Subcutaneous abdominal adipose tissue (tissue), 5 donors: Measurements from ENCODE around the gene ROBO1.

Experiments used
- H3K27ac ChIP-seq: one replicate; pipeline ENCODE4 v1.7.0; 2013; ENCODE audit warnings: low read depth, mild to moderate bottlenecking, inconsistent platforms, low read length, moderate library complexity
- H3K27me3 ChIP-seq, 5 donors: one replicate each; pipeline ENCODE4 v1.7.0; 2013; ENCODE audit warnings: low read length in 5 of 5, inconsistent platforms in 1 of 5; ENCODE audit not compliant: control insufficient read depth in 5 of 5, insufficient read depth in 4 of 5
- H3K36me3 ChIP-seq, 5 donors: one replicate each; pipeline ENCODE4 v1.7.0; 2013; ENCODE audit warnings: low read length in 5 of 5; ENCODE audit not compliant: control insufficient read depth in 5 of 5, insufficient read depth in 5 of 5
- H3K4me1 ChIP-seq, 5 donors: one replicate each; pipeline ENCODE4 v1.7.0; 2013; ENCODE audit warnings: low read length in 5 of 5, mild to moderate bottlenecking in 3 of 5, moderate library complexity in 1 of 5; ENCODE audit not compliant: control insufficient read depth in 5 of 5, insufficient read depth in 5 of 5
- H3K4me3 ChIP-seq, 5 donors: one replicate each; pipeline ENCODE4 v1.7.0; 2013; ENCODE audit warnings: low read length in 5 of 5, low read depth in 1 of 5
- H3K9ac ChIP-seq, 5 donors: one replicate each; pipeline ENCODE4 v1.7.0; 2013; ENCODE audit warnings: low read length in 5 of 5, mild to moderate bottlenecking in 4 of 5, moderate library complexity in 3 of 5
- H3K9me3 ChIP-seq, 5 donors: one replicate each; pipeline ENCODE4 v1.7.0; 2013; ENCODE audit warnings: low read length in 5 of 5; ENCODE audit not compliant: control insufficient read depth in 5 of 5
- donor health status: healthy.
- donor health status: healthy.
- donor health status: healthy.
- donor health status: healthy.
- donor health status: healthy.

Gene ROBO1

GRCh38 chr3:79016587-79017376 lies 751.0 kb downstream of the ROBO1 start:
- peaks cover 0 to 43% (median 28%) of the 10 kb centered on the region in 5 donors for H3K4me1 ChIP-seq
- H3K9ac ChIP-seq: peak overlapping the region in 4 of 5 donors; percentile 29 to 86 (median 59)
- peaks cover 0 to 3% (median 0%) of the 10 kb centered on the region in 5 donors for H3K27me3 ChIP-seq
- H3K27ac ChIP-seq: peak overlapping the region; percentile 91
- H3K4me3 ChIP-seq: peak overlapping the region; percentile 71 to 93 (median 86)
- H3K36me3 ChIP-seq: no peaks in the 10 kb centered on the region
- H3K9me3 ChIP-seq: no peaks in the 10 kb centered on the region

DNA sequence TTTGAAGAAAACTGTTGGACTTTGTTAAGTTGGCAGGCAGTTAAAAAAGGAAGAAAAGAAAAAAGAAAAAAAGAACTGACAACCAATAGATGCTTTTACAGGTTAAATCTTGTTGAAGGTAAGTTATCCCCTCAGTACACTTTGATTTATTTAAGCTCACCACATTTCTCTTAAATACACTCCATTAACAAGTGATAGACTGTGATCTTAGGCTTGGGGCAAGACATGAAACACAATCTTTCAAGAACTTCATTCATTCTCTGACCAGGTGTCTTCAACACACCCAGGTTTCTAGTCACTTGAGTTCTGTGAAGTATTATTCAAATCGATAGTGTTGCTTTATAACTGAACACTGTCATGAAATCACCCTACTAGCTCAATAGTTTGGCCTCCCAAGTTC lies 751.9 kb downstream of the ROBO1 start:
- Histone ChIP-seq H3K27me3 (peaks cover 0 to 3% (median 0%) of the 10 kb centered on the region in 5 donors), H3K9me3 (no peaks in the 10 kb centered on the region), H3K9ac (no peak overlapping the region), H3K4me3 (peak overlapping the region in 2 of 5 donors; percentile 19 to 86), H3K36me3 (no peaks in the 10 kb centered on the region), H3K27ac (no peak overlapping the region), H3K4me1 (peaks cover 0 to 44% (median 30%) of the 10 kb centered on the region in 5 donors)

DNA sequence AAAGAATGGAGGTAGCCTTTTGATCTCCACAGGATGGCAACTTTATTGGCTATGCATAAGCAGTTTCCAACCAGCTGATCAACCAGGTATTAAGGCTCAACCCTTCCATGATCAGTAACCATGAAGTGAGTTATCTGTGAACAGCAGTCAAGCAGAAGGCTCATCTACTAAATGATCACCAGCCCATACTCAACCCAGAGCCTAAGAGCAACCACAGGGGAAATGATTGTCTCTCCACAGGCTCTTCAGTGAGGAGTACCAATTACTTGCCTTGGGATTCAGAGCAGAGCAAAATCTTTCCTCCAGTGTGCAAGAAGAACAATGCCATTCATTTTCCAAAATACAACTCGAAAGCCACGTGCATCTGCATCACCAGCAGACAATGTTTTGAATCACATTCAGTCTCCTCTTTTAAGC lies 754.8 kb downstream of the ROBO1 start:
- Histone ChIP-seq H3K36me3 (no peaks in the 10 kb centered on the region), H3K9ac (no peak overlapping the region), H3K4me1 (peaks cover 0 to 37% (median 19%) of the 10 kb centered on the region in 5 donors), H3K9me3 (no peaks in the 10 kb centered on the region), H3K4me3 (no peak overlapping the region), H3K27me3 (no peaks in the 10 kb centered on the region), H3K27ac (no peak overlapping the region)

- peaks cover 0 to 36% (median 15%) of the 10 kb centered on the region in 5 donors for H3K4me1 ChIP-seq
- no peaks in the 10 kb centered on the region for H3K9me3 ChIP-seq
- H3K27ac ChIP-seq: no peak overlapping the region
- no peak overlapping the region for H3K4me3 ChIP-seq
- no peaks in the 10 kb centered on the region for H3K27me3 ChIP-seq
- no peak overlapping the region for H3K9ac ChIP-seq
- H3K36me3 ChIP-seq: no peaks in the 10 kb centered on the region
These were observed 755.3 kb downstream of the ROBO1 start for GRCh38 chr3:79012530-79012913.

- H3K27ac ChIP-seq: no peak overlapping the region
These were observed 755.8 kb downstream of the ROBO1 start for GRCh38 chr3:79011821-79012529.

GRCh38 chr3:79009861-79010260 lies 757.9 kb downstream of the ROBO1 start:
- Histone ChIP-seq H3K27me3 (no peaks in the 10 kb centered on the region), H3K4me3 (no peak overlapping the region), H3K9ac (no peak overlapping the region), H3K9me3 (no peaks in the 10 kb centered on the region), H3K4me1 (peaks cover 0 to 25% (median 8%) of the 10 kb centered on the region in 5 donors), H3K36me3 (no peaks in the 10 kb centered on the region), H3K27ac (no peak overlapping the region)

More at GRCh38 chr3:79011821-79012529, 755.8 kb downstream of the ROBO1 start:
- Histone ChIP-seq H3K9ac (no peak overlapping the region), H3K36me3 (no peaks in the 10 kb centered on the region), H3K4me3 (no peak overlapping the region), H3K9me3 (no peaks in the 10 kb centered on the region), H3K4me1 (peaks cover 0 to 36% (median 13%) of the 10 kb centered on the region in 5 donors), H3K27me3 (no peaks in the 10 kb centered on the region)

DNA sequence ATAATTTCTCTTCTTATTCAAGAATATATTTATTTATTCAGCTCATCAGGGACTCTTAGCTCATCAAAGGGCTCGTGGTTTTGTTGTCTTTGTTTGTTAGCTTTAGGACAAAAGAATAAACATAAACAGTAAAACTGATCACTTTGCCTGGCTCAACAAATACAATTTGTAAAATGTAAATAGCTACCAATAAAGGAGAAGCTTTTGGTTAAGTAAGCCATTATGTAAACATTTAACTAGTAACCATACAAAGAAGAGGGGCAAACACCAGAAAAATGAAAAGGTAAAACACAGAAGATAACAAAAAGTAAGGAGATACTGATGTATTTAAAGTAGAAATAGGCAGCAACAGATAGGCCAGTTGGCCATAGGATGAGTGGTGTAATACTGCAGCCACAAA lies 761.7 kb downstream of the ROBO1 start:
- H3K9ac ChIP-seq: no peak overlapping the region
- no peaks in the 10 kb centered on the region for H3K27me3 ChIP-seq
- H3K9me3 ChIP-seq: no peaks in the 10 kb centered on the region
- peaks cover 0 to 12% (median 0%) of the 10 kb centered on the region in 5 donors for H3K4me1 ChIP-seq
- H3K36me3 ChIP-seq: no peaks in the 10 kb centered on the region
- no peak overlapping the region for H3K4me3 ChIP-seq
- H3K27ac ChIP-seq: no peak overlapping the region

- Histone ChIP-seq H3K9ac (no peak overlapping the region), H3K27me3 (no peaks in the 10 kb centered on the region), H3K4me3 (no peak overlapping the region), H3K9me3 (no peaks in the 10 kb centered on the region), H3K36me3 (no peaks in the 10 kb centered on the region), H3K27ac (no peak overlapping the region), H3K4me1 (peaks cover 0 to 12% (median 0%) of the 10 kb centered on the region in 5 donors)
These were observed 762.7 kb downstream of the ROBO1 start for GRCh38 chr3:79005084-79005483.

DNA sequence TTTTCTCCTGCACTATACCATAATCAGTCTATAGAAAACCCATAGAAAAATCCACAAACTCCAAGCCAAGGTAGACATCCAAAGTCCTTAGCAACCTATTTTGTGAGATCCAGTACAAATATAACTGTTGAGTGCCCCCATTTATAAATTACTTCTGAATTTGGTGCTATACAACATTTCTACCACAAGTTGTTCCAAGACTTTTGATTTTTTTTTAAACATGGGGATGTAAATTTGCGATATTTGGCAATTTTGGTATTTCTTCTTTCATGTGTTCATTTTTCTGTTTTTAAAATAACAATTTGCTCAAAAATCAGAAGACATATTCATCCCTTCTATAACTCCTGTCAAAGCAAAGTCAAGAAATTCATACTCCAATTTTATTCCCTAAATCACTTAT lies 763.8 kb downstream of the ROBO1 start:
- no peaks in the 10 kb centered on the region for H3K36me3 ChIP-seq
- H3K4me3 ChIP-seq: no peak overlapping the region
- no peaks in the 10 kb centered on the region for H3K27me3 ChIP-seq
- H3K4me1 ChIP-seq: peaks cover 0 to 12% (median 0%) of the 10 kb centered on the region in 5 donors
- no peaks in the 10 kb centered on the region for H3K9me3 ChIP-seq
- no peak overlapping the region for H3K27ac ChIP-seq
- H3K9ac ChIP-seq: no peak overlapping the region
